BE2C (cell line): ENCODE results near the gene GPSM1.

Source experiments
- DNase-seq: peaks from one replicate; pipeline ENCODE4 v3.0.0-alpha.2; 2020
- H3K27me3 ChIP-seq: fragments of 250-450 bp; sonication (Bioruptor Pico); 2 replicates; pipeline ENCODE4 v1.5.1; 2020; ENCODE audit warnings: mild to moderate bottlenecking
- H3K36me3 ChIP-seq: fragments of 250-450 bp; sonication (Bioruptor Pico); 2 replicates; pipeline ENCODE4 v1.5.1; 2020; ENCODE audit warnings: mild to moderate bottlenecking
- H3K4me1 ChIP-seq: fragments of 250-450 bp; sonication (Bioruptor Pico); 2 replicates; pipeline ENCODE4 v1.5.1; 2020
- H3K4me3 ChIP-seq: 2 replicates; pipeline ENCODE4 v1.5.1; 2011; ENCODE audit warnings: low read depth, low read length
- H3K9me3 ChIP-seq: fragments of 250-450 bp; sonication (Bioruptor Pico); 2 replicates; pipeline ENCODE4 v1.5.1; 2020
- TF ChIP-seq, protein P1 (sequence below): IDR thresholded peaks from 2 replicates; pipeline ENCODE4 v1.5.1; 2012; ENCODE audit warnings: mild to moderate bottlenecking, low read depth, low read length

Gene GPSM1

DNA sequence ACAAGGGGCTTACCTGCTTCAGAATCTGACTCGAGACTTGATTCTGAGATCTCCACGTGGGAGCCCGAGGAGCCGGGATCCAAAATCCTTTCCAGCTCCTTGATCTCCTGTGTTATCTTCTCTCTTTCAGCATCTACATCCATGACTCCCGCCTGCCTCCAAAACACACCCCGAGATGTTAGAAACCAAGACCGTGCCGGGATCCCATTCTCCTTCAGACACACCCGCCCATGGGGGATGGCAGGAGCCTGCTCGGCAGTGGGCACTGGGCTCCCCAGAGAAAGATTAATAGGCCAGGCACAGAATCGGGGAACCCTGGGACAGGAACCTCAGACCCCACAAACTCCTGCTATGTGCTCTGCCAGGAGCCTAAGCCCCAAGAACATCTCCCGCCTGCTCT lies 70.9 kb downstream of the GPSM1 start:
- Histone ChIP-seq H3K4me1 (peaks cover 5% of the 10 kb centered on the region), H3K27me3 (no peaks in the 10 kb centered on the region), H3K9me3 (no peaks in the 10 kb centered on the region), H3K4me3 (peak overlapping the region; percentile 81; the same call in 1 of the 2 replicates), H3K36me3 (peaks cover 62% of the 10 kb centered on the region)
- TF ChIP-seq, protein P1, sequence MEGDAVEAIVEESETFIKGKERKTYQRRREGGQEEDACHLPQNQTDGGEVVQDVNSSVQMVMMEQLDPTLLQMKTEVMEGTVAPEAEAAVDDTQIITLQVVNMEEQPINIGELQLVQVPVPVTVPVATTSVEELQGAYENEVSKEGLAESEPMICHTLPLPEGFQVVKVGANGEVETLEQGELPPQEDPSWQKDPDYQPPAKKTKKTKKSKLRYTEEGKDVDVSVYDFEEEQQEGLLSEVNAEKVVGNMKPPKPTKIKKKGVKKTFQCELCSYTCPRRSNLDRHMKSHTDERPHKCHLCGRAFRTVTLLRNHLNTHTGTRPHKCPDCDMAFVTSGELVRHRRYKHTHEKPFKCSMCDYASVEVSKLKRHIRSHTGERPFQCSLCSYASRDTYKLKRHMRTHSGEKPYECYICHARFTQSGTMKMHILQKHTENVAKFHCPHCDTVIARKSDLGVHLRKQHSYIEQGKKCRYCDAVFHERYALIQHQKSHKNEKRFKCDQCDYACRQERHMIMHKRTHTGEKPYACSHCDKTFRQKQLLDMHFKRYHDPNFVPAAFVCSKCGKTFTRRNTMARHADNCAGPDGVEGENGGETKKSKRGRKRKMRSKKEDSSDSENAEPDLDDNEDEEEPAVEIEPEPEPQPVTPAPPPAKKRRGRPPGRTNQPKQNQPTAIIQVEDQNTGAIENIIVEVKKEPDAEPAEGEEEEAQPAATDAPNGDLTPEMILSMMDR: no peak
- no peak for DNase-seq

DNA sequence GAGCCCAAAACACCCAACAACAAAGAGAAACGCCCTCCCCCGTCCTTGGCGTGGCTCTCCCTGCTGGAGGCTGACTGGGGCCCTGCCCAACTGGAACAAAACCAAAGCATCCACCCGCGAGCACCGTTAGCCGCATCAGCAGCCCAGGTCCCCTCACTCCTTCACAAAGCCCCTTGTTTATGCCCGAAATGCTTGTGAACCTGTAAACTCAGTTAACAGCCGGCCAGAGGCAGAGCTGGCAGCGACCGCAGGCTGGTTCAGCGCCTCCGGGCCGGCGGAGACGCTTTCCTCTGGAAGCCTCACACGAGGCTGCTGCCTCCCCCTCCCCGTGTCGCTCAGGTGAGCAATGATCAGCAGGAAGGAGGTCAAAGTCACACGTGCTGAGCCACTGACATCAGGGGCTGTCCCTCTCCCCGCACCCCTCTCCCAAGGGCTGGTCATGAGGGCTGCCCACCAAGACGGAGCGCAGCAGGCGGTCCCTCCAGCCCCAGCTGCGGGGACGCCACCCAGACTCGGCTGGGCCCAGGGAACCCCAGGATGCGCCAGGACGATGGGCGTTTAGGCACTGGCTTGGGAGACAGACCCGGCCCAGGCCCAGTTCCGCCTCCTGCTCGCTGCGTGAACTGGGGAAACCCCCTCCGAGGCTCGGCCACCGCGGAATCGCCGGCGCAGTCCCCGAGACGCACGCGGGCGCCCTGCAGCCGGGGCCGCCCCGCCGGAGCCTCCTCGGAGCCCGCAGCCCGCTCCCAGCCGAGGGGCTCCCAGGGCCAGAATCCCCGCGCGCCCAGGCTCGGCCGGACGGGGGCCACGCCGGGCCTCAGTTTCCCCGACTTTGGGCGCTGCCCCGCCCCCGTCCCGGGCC lies 72.1 kb downstream of the GPSM1 start:
- Histone ChIP-seq H3K4me1 (peaks cover 5% of the 10 kb centered on the region), H3K36me3 (peaks cover 61% of the 10 kb centered on the region), H3K9me3 (no peaks in the 10 kb centered on the region), H3K27me3 (no peaks in the 10 kb centered on the region), H3K4me3 (peak overlapping the region; percentile 81)
- DNase-seq: no peak
- TF ChIP-seq, protein P1: no peak

DNA sequence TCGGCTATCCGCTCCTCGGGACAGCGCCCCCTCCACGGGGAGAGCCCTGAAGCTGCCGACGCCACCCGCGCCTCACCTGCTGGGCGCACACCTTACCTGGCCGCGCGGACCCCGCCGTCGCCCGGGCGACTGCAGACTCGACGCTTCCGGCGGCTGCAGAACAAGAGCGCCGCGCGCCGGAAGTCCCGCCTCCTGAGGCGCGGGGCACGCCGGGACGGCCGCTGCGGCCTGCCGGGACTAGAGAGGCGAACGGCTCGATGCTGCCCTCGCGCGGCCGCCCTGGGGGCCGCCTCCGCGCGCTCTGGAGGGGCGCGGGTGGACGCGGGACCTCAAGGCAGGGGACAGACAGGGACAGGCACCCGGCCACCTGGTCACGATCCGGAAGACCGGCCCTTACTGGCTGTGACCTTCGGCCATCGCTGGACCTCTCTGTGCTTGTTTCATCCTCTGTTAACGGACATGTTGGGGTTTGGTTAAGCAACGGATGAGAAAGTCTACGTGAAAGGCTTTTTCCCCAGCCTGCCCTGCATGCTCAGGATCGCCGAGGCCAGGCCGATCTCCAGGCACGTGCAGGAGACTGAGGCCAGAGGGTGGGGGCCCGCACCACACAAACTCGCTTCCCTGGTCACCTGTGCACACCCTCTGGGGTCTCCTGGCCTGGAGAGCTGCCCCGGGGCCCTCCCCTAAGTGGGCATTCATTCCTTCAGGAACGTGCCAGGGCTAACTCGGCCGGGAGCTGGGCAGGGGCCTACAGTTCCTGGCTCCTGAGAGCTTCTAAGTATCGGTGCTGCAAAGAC lies 72.9 kb downstream of the GPSM1 start, which contains the start of gene SNAPC4:
TSS of gene SNAPC4 (minus strand) at position 133 of the 797 bp plus-strand sequence. CDS start 1,742 bp downstream, outside the sequence.
- Histone ChIP-seq H3K4me1 (peaks cover 5% of the 10 kb centered on the region), H3K9me3 (no peaks in the 10 kb centered on the region), H3K4me3 (peak within 1 kb of the TSS; percentile 81), H3K27me3 (no peaks in the 10 kb centered on the region), H3K36me3 (peaks cover 61% of the 10 kb centered on the region)
- peak; percentile 93 for DNase-seq
- TF ChIP-seq, protein P1: peak; percentile 73

DNA sequence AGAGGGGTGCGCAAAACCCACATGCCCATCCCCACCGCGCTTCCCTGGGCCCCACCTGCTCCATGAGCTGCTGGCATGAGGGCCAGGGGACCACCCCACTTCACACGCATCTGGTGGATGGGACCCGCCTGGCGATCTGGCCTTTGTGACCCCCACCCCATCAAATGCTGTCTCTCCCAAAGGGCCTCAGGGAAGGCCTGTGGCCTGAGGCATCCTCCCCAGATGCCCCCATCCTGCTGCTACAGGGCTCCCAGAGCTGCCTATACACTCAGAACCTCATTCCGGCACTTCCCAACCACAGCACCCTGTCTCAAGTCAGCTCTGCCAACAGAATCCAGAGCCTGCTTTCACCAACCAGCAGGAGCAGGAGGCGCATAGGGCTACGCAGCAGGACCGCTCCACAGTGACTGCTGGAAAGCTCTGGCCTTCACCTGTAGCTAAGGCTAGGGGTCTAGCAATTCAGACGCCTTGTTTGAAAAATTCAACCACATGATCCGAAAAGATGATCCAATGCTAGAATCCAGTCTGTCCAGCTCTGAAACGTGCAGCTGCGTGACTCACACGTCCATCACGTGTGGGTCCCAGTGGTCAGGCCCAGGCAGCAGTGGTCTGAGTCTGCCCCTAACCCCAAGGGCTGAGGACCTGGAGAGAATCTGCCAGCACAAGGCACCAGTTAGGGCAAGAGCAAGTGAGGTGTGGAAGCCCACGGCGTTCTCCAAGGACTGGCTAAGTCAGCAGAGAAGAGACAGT lies 74.0 kb downstream of the GPSM1 start:
- H3K4me3 ChIP-seq: no peak overlapping the region
- H3K27me3 ChIP-seq: no peaks in the 10 kb centered on the region
- H3K36me3 ChIP-seq: peaks cover 60% of the 10 kb centered on the region
- H3K4me1 ChIP-seq: peaks cover 5% of the 10 kb centered on the region
- H3K9me3 ChIP-seq: no peaks in the 10 kb centered on the region
- DNase-seq: no peak
- TF ChIP-seq, protein P1: no peak

DNA sequence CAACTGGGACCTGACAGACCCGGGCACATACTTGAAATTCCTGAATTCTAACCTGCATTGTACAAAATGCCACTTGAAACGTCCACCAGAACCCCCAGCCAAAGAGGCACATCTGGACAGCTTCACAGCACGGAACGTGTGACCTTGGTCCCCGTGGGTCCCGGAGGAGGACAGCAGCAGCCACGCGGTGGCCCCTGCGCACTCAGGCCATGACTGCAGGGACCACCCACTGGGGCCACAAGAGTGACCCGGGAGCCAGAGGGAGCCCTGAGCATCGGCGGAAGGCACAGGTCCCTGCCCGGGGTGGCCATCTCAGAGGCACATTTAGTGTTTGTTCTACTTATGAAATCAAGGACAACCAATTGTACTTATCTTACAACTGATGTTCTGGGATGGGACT lies 74.7 kb downstream of the GPSM1 start:
- Histone ChIP-seq H3K27me3 (no peaks in the 10 kb centered on the region), H3K4me1 (peaks cover 5% of the 10 kb centered on the region), H3K36me3 (peaks cover 60% of the 10 kb centered on the region), H3K9me3 (no peaks in the 10 kb centered on the region), H3K4me3 (no peak overlapping the region)
- DNase-seq: no peak
- TF ChIP-seq, protein P1: no peak
